NT2/D1 (cell line): ENCODE data around the gene AIFM1.

Experiments used
- DNase-seq: peaks from one replicate; pipeline ENCODE4 v3.0.0-alpha.2; 2011; ENCODE audit warnings: low read depth, low spot score
- H3K27me3 ChIP-seq: 2 replicates; pipeline ENCODE4 v1.6.0; 2011; ENCODE audit warnings: mild to moderate bottlenecking; ENCODE audit not compliant: insufficient read length, insufficient read depth
- H3K36me3 ChIP-seq: 2 replicates; pipeline ENCODE4 v1.6.1; 2011; ENCODE audit warnings: mild to moderate bottlenecking, low read length, mixed read lengths; ENCODE audit not compliant: insufficient read depth, insufficient read length
- H3K4me1 ChIP-seq: 2 replicates; pipeline ENCODE4 v1.5.1; 2011; ENCODE audit not compliant: insufficient read depth, insufficient read length
- H3K4me3 ChIP-seq: 2 replicates; pipeline ENCODE4 v1.5.1; 2011; ENCODE audit warnings: low read depth; ENCODE audit not compliant: insufficient read length
- H3K9ac ChIP-seq: 2 replicates; pipeline ENCODE4 v1.6.0; 2011; ENCODE audit warnings: low read depth; ENCODE audit not compliant: insufficient read length
- H3K9me3 ChIP-seq: 2 replicates; pipeline ENCODE4 v1.5.1; 2011; ENCODE audit warnings: mild to moderate bottlenecking, low read length; ENCODE audit not compliant: insufficient read depth
- SUZ12 ChIP-seq: IDR thresholded peaks from 2 replicates; pipeline ENCODE4 v1.6.1; 2011; ENCODE audit not compliant: insufficient read length, insufficient read depth; ENCODE audit errors: extremely low read depth
- YY1 ChIP-seq: IDR thresholded peaks from 2 replicates; pipeline ENCODE4 v1.6.1; 2011; ENCODE audit not compliant: insufficient read length, insufficient read depth
- ZNF274 ChIP-seq: IDR thresholded peaks from 2 replicates; pipeline ENCODE4 v1.6.1; 2011; ENCODE audit warnings: mild to moderate bottlenecking, low read depth, low read length

Gene AIFM1

DNA sequence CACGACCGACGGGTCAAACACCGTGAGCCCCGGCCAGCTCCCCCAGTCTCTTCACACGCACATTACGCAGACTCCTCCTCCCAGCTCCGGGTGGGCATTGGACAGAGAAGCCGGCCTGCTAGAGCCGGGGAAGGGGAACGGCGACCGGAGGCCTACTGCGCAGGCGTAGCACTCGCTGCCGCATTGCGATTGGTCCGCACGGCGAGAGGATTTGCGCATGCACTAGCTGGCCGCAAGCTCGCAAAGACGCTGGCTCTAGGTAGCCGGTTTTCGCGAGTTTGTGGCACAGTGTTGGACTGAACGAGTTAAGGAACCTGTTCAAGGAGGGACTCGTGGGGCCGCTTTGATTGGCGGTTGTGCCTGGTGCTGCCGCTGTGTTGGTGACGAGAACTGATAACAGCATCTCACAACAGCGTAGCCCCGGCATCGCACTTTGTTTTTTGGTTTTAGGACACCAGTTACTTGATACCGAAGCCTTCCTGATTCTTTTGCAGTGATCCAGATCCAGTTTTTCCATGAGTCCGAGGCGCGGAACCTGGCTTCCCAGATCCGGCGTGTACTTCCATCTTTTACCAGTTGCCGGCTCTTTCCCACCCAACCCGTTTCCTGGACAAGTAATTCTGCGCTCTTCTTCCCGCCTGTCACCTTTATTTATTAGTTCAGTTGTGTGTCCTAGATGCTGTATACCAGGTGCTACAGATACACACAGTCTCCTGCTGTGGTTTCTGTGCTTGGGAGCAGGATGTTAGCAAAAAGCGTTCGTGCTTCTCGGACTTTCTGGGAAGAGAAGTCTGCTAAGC, at the start of gene AIFM1:
TSS of gene AIFM1 (minus strand) at position 139 of the 800 bp plus-strand sequence. CDS start 185 bp downstream, outside the sequence.
- Histone ChIP-seq H3K9me3 (no peaks in the 10 kb centered on the region), H3K4me1 (no peaks in the 10 kb centered on the region), H3K27me3 (peaks cover 4% of the 10 kb centered on the region), H3K36me3 (no peaks in the 10 kb centered on the region), H3K9ac (peak within 1 kb of the TSS; percentile 86), H3K4me3 (peak within 1 kb of the TSS; percentile 63)
- TF ChIP-seq ZNF274 (no peak), SUZ12 (no peak), YY1 (no peak)
- peak; percentile 81 for DNase-seq

- Histone ChIP-seq H3K9me3 (no peaks in the 10 kb centered on the region), H3K9ac (no peak overlapping the region), H3K4me1 (no peaks in the 10 kb centered on the region), H3K4me3 (no peak overlapping the region), H3K36me3 (peaks cover 18% of the 10 kb centered on the region), H3K27me3 (no peaks in the 10 kb centered on the region)
- DNase-seq: no peak
- TF ChIP-seq ZNF274: no peak
- no peak for TF ChIP-seq SUZ12
- no peak for TF ChIP-seq YY1
These were observed 47.7 kb upstream of the AIFM1 start for GRCh38 chrX:130213376-130213775.

- Histone ChIP-seq H3K4me1 (no peaks in the 10 kb centered on the region), H3K27me3 (no peaks in the 10 kb centered on the region), H3K9me3 (no peaks in the 10 kb centered on the region), H3K4me3 (no peak overlapping the region), H3K36me3 (peaks cover 18% of the 10 kb centered on the region), H3K9ac (no peak overlapping the region)
- no peak for DNase-seq
- TF ChIP-seq SUZ12 (no peak), YY1 (no peak), ZNF274 (no peak)
These were observed 46.7 kb upstream of the AIFM1 start for GRCh38 chrX:130212371-130212770.

DNA sequence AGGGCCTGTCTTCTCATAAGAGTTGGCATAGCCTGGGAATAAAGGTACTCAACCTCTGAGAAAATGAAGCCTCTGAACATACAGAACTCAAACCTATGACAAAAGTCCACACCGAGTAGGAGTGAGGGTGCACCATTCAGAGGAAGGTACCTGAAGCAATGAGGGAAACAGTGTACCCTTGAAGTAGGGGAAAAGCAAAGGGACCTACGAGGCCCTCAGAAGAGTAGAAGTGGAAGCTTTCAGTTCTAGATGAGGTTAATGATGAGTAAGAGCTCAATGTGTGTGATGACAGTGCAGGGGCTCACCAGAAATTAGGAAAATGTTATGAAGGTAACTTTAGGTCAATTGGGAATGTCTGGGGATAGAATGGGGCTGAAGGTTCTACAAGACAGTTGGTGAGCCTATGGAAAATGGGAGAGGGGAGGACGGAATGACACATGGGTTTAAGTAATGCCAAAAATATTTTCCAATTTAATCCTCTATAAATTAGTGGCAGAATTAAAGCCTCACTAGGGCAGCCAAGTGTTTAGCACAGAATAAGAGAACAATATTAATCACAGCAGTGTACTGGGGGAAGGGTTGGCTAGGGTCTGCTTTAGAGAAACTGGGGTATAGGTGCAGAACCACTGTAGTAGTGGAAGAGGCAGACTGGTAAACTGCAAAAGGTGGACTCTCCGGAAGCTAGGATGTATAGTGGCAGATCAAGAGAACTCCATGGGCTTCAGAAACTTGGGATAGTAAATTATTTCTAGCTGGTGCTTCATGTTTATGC, 46.0 kb upstream of the AIFM1 start:
- Histone ChIP-seq H3K4me1 (no peaks in the 10 kb centered on the region), H3K27me3 (no peaks in the 10 kb centered on the region), H3K9ac (no peak overlapping the region), H3K4me3 (no peak overlapping the region), H3K36me3 (peaks cover 18% of the 10 kb centered on the region), H3K9me3 (no peaks in the 10 kb centered on the region)
- no peak for TF ChIP-seq YY1
- TF ChIP-seq ZNF274: no peak
- no peak for TF ChIP-seq SUZ12
- no peak for DNase-seq

- Histone ChIP-seq H3K9ac (no peak overlapping the region), H3K4me3 (no peak overlapping the region), H3K27me3 (no peaks in the 10 kb centered on the region), H3K4me1 (no peaks in the 10 kb centered on the region), H3K36me3 (peaks cover 6% of the 10 kb centered on the region), H3K9me3 (no peaks in the 10 kb centered on the region)
- DNase-seq: no peak
- TF ChIP-seq ZNF274 (no peak), YY1 (no peak), SUZ12 (no peak)
These were observed 39.0 kb upstream of the AIFM1 start for GRCh38 chrX:130204647-130205046.

DNA sequence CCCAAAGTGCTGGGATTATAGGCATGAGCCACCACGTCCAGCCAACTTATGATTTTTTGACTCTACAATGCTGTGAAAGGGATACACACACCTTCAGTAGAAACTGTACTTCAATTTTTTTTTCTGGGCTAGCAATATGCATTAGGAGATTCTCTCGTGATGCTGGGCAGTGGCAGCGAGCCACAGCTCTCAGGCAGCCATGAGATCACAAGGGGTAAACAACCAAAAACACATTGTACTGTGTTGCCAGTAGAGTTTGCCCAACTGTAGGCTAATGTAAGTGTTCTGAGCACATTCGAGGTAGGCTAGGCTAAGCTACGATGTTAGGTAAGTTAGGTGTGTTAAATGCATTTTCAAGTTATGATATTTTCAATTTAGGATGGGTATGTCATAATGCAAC, 31.8 kb upstream of the AIFM1 start:
- no peaks in the 10 kb centered on the region for H3K27me3 ChIP-seq
- H3K36me3 ChIP-seq: no peaks in the 10 kb centered on the region
- no peaks in the 10 kb centered on the region for H3K9me3 ChIP-seq
- TF ChIP-seq YY1 (no peak), SUZ12 (no peak), ZNF274 (no peak)
- H3K4me3 ChIP-seq: no peak overlapping the region
- no peak for DNase-seq
- H3K9ac ChIP-seq: no peak overlapping the region
- H3K4me1 ChIP-seq: no peaks in the 10 kb centered on the region

DNA sequence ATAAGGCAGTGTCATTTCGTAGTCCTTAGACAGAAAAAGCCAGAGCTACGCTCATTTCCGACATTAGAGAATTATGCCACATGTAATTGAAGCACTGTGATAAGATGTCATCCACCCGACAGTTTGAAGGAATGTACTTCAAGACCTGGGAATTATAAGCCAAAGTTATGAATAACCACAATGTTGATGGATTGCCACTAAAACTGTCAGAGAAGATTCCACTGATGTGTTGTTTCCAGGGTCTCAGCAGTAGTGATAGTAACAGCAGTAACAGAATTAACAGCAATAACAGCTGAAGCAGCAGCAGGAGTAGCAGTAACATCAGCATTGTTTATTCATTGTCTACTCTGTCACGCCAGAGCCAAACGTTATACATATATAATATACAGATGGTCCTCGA, 30.8 kb upstream of the AIFM1 start:
- no peak overlapping the region for H3K4me3 ChIP-seq
- no peaks in the 10 kb centered on the region for H3K27me3 ChIP-seq

More for the DNA sequence above, 30.8 kb upstream of the AIFM1 start:
- Histone ChIP-seq H3K4me1 (no peaks in the 10 kb centered on the region), H3K9me3 (no peaks in the 10 kb centered on the region), H3K9ac (no peak overlapping the region), H3K36me3 (no peaks in the 10 kb centered on the region)
- no peak for DNase-seq
- TF ChIP-seq YY1 (no peak), ZNF274 (no peak), SUZ12 (no peak)
